WERI-Rb-1 (cell line): ENCODE results near the gene MEIKIN.
"Not testable (repeated sequence)": the region's sequence is repeated elsewhere in the genome, so short reads cannot be mapped to it uniquely, and the experiment has no call there.

Experiments used
- DNase-seq: peaks from one replicate; pipeline ENCODE4 v3.0.0-alpha.2; 2020
- H3K27ac ChIP-seq: fragments of 250-450 bp; sonication (Bioruptor Pico); 2 replicates; pipeline ENCODE4 v1.5.1; 2020; ENCODE audit warnings: mild to moderate bottlenecking, moderate library complexity
- H3K27me3 ChIP-seq: fragments of 250-450 bp; sonication (Bioruptor Pico); 2 replicates; pipeline ENCODE4 v1.5.1; 2021; ENCODE audit warnings: mild to moderate bottlenecking, low read depth, moderate library complexity; ENCODE audit not compliant: insufficient read depth, severe bottlenecking
- H3K36me3 ChIP-seq: fragments of 250-450 bp; sonication (Bioruptor Pico); 2 replicates; pipeline ENCODE4 v1.5.1; 2020; ENCODE audit warnings: mild to moderate bottlenecking, moderate library complexity
- H3K4me3 ChIP-seq: 2 replicates; pipeline ENCODE4 v1.5.1; 2011; ENCODE audit warnings: low read depth, mild to moderate bottlenecking, control low read depth, low read length
- H3K9me3 ChIP-seq: fragments of 250-450 bp; sonication (Bioruptor Pico); 2 replicates; pipeline ENCODE4 v1.5.1; 2021; ENCODE audit warnings: mild to moderate bottlenecking, moderate library complexity; ENCODE audit not compliant: severe bottlenecking
- TF ChIP-seq, protein P1 (sequence below): IDR thresholded peaks from 2 replicates; pipeline ENCODE4 v1.5.1; 2011; ENCODE audit warnings: low read depth, mild to moderate bottlenecking, control low read depth, inconsistent platforms, low read length

MEIKIN gene

DNA sequence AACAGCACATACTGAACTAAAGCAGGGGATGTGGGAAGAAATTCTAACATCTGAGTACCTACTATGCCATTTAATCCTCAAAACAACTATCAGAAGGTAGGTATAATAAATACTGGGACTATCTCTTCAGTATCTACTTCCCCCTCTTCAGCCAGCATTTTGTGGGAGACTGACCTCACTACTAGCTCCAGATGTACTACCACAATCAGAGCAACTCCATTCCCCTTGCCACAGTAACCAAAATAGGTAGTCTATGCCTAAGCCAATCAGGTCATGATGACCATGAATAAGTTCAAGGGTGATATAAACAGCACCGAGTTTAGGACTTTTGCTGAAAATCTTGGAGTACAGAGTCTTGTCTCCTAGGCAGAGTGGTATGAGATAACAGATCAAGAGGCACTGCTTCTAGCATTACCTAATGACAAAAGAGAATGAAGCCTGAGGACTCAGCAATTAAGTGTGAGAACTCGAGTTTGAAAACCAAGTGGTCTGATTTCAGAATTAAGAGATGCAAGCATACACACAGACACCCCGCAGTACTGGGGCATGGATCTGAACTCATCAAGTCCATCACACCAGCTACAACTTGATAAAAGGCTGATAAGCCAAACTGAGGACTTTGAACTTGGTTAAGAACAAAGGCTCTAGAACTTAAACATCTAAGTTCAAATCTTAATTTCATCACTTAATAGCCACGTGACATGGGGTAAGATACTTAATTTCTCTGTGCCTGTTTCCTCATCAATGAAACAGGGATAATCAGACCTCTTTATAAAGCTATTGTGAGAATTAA lies 158.4 kb downstream of the MEIKIN start:
- TF ChIP-seq, protein P1, sequence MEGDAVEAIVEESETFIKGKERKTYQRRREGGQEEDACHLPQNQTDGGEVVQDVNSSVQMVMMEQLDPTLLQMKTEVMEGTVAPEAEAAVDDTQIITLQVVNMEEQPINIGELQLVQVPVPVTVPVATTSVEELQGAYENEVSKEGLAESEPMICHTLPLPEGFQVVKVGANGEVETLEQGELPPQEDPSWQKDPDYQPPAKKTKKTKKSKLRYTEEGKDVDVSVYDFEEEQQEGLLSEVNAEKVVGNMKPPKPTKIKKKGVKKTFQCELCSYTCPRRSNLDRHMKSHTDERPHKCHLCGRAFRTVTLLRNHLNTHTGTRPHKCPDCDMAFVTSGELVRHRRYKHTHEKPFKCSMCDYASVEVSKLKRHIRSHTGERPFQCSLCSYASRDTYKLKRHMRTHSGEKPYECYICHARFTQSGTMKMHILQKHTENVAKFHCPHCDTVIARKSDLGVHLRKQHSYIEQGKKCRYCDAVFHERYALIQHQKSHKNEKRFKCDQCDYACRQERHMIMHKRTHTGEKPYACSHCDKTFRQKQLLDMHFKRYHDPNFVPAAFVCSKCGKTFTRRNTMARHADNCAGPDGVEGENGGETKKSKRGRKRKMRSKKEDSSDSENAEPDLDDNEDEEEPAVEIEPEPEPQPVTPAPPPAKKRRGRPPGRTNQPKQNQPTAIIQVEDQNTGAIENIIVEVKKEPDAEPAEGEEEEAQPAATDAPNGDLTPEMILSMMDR = no peak
- Histone ChIP-seq H3K27me3 (no peaks in the 10 kb centered on the region), H3K9me3 (no peaks in the 10 kb centered on the region), H3K4me3 (no peak overlapping the region), H3K36me3 (peaks cover 4% of the 10 kb centered on the region; the same call in 1 of the 2 replicates), H3K27ac (no peak overlapping the region)
- DNase-seq = no peak

DNA sequence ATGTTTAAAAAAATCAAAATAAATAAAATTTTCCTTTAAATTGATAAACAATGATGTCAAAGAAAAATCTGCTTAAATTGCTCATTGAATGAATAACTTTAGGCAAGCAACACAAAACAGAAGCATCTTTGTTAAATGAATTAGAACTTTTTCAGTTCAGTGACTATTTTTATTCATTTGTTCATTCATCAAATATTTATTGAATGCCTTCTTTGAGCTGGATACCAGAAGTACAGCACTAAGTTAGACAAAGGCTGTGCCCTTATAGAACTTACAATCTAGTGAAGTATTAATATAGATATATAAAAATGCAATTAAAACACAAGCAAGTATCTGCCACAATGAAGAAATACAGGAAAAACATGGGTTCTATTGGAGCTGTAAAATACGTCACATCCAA lies 159.4 kb downstream of the MEIKIN start:
- Histone ChIP-seq H3K9me3 (no peaks in the 10 kb centered on the region), H3K27ac (no peak overlapping the region)
- TF ChIP-seq, protein P1 = no peak

DNA sequence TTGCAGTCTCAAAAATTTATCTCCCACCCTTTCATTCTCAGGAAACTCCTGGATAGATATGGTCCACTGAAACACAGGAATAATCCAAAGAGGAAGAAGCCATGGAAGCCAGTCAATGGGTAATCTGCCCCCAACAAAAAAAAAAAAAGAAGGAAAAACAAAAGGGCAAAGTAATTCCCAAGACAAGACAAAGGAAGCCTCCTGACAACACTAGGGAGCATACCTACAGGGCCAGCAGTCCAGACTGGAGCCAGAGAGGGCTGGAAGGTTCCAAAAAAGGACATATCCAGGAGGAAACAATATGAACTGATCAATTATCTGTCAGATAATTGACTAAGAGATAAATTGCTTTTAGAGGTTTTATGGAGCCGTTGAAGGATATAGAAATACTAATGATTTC lies 161.6 kb downstream of the MEIKIN start:
- Histone ChIP-seq H3K9me3 (no peaks in the 10 kb centered on the region), H3K4me3 (no peak overlapping the region), H3K36me3 (no peaks in the 10 kb centered on the region), H3K27ac (no peak overlapping the region), H3K27me3 (no peaks in the 10 kb centered on the region)
- TF ChIP-seq, protein P1 = no peak
- no peak for DNase-seq

More for the DNA sequence above, 159.4 kb downstream of the MEIKIN start:
- H3K36me3 ChIP-seq = no peaks in the 10 kb centered on the region; the same call in 1 of the 2 replicates
- no peaks in the 10 kb centered on the region for H3K27me3 ChIP-seq
- H3K4me3 ChIP-seq = no peak overlapping the region
- no peak for DNase-seq

DNA sequence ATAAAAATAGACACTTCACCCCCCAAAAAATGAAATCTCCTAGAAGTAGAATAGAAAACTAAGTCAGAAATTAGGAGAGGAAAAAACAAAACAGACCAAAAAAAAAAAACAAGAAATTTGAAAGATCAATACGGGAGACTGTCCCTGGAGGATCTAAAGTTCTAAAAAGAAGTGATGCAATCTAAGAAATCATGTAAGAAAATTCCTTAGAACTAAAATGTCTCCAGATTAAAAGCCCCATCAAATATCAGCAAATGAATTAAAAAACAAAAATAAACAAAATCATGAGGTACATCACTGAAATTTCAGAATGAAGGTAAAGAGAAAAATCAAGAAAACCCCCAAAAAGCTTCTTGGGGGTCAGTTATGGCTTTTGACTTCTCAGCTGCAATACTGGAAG lies 162.1 kb downstream of the MEIKIN start:
- Histone ChIP-seq H3K27me3 (no peaks in the 10 kb centered on the region), H3K27ac (no peak overlapping the region), H3K4me3 (no peak overlapping the region), H3K36me3 (no peaks in the 10 kb centered on the region), H3K9me3 (no peaks in the 10 kb centered on the region)
- no peak for DNase-seq
- TF ChIP-seq, protein P1 = no peak

DNA sequence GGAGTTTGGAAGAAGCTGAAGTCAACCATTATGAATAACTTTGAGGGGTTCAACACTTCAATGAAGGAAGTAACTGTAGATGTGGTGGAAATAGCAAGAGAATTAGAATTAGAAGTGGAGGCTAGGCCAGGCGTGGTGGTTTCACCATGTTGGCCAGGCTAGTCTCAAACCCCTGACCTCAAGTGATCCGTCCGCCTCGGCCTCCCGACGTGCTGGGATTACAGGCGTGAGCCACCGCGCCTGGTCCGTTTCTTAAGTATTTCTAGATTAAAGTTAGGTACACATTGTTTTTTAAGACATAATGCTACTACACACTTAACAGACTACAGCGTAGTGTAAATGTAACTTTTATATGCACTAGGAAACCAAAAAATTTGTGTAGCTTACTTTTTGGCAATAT lies 162.7 kb downstream of the MEIKIN start:
- TF ChIP-seq, protein P1 = no peak
- Histone ChIP-seq H3K9me3 (no peaks in the 10 kb centered on the region), H3K4me3 (no peak overlapping the region), H3K36me3 (no peaks in the 10 kb centered on the region), H3K27ac (no peak overlapping the region), H3K27me3 (no peaks in the 10 kb centered on the region)
- DNase-seq = no peak

DNA sequence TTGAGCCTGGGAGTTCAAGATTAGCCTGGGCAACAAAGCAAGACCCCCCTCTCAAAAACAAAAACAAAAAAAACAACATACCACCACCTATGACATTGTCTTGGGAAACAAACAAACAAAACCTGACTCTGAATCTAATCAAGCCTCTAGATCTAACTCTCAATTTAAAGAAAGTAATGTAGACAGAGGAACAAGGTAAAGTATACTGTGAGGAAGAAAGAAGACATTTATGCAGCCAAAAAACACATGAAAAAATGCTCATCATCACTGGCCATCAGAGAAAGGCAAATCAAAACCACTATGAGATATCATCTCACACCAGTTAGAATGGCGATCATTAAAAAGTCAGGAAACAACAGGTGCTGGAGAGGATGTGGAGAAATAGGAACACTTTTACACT lies 167.3 kb downstream of the MEIKIN start:
- H3K27me3 ChIP-seq, H3K4me3 ChIP-seq, H3K9me3 ChIP-seq, DNase-seq, H3K27ac ChIP-seq, H3K36me3 ChIP-seq: not testable (repeated sequence)
